ENCODE data around the gene KISS1R.

- TF ChIP-seq ZNF571 (tag by site-specific recombination; IDR thresholded peaks at IDR 0.05) (no peak), PRDM1 (tag by site-specific recombination; IDR thresholded peaks at IDR 0.05) (no peak), ZNF114 (tag by site-specific recombination; IDR thresholded peaks at IDR 0.05) (no peak), ZNF239 (tag by site-specific recombination; IDR thresholded peaks at IDR 0.05) (no peak), CTCF (tag by site-specific recombination; IDR thresholded peaks at IDR 0.05) (no peak), ZNF138 (tag by site-specific recombination; IDR thresholded peaks at IDR 0.05; ENCODE audit: borderline replicate concordance) (no peak), ZNF350 (tag by site-specific recombination; IDR thresholded peaks at IDR 0.05) (no peak), ZNF169 (tag by site-specific recombination; IDR thresholded peaks at IDR 0.05) (no peak), ZNF23 (tag by site-specific recombination; IDR thresholded peaks at IDR 0.05; ENCODE audit: borderline replicate concordance) (no peak), ATF2 (tag by site-specific recombination; IDR thresholded peaks at IDR 0.05; ENCODE audit: low read depth) (no peak), ZEB2 (tag by site-specific recombination; IDR thresholded peaks at IDR 0.05) (no peak), ZNF548 (tag by site-specific recombination; IDR thresholded peaks at IDR 0.05) (no peak)
Measured at GRCh38 chr19:885536-886224, 31.5 kb upstream of the KISS1R start.

Data from HEK293 (cell line).